Measurements from ENCODE around the gene ELP2. TPM values are rescaled to one million over a fixed set of nuclear protein-coding genes. Genes with fewer than 3 reads are reported as not detected.
"Not testable (repeated sequence)": the region's sequence is repeated elsewhere in the genome, so short reads cannot be mapped to it uniquely, and the experiment has no call there.

Gene ELP2
- total and polyA plus RNA-seq, 4 donors = 31.4 to 257 (median 56.9) TPM

DNA sequence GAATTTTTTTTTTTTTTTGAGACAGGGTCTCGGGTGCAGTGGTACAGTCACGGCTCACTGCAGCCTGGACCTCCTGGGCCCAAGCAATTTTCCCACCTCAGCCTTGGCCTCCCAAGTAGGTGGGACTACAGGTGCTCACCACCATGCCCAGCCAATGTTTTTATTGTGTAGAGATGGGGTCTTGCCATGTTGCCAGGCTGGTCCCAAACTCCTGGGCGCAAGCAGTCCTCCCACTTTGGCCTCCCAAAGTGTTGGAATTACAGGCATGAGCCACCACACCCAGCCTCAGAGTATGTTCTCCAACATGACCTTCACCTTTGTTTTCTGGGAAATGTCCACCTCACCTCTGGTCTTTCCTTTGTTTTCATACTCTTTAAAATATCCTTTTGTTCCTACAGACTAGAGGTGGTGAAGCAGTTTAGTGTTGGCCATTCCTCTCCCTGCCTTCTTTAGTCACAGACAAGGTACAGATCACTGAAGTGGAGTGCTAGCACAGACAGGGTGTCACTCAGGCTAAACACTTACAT, 38.1 kb downstream of the ELP2 start:
- Histone ChIP-seq H3K4me3 (no peak overlapping the region), H3K9ac (ENCODE audit: insufficient read depth in 1 of 2, low read length in 2 of 2) (no peak overlapping the region), H3K27me3 (ENCODE audit: control insufficient read depth in 3 of 3, insufficient read depth in 3 of 3, low read length in 2 of 3) (no peaks in the 10 kb centered on the region), H3K9me3 (ENCODE audit: control insufficient read depth in 4 of 4, insufficient read depth in 3 of 4, low read length in 3 of 4) (no peaks in the 10 kb centered on the region), H3K4me1 (ENCODE audit: control insufficient read depth in 5 of 5, insufficient read depth in 5 of 5, low read length in 5 of 5) (no peaks in the 10 kb centered on the region), H3K27ac (ENCODE audit: low read depth in 1 of 2, low read length in 1 of 2) (no peak overlapping the region), H3K36me3 (ENCODE audit: control insufficient read depth in 4 of 4, insufficient read depth in 4 of 4, low read length in 4 of 4) (peaks cover 23 to 33% (median 32%) of the 10 kb centered on the region in 4 donors)
- 95 to 98% methylated on average over 3 of the region's 3 CpGs for WGBS, 2 donors
- TF ChIP-seq CTCF (IDR thresholded peaks at IDR 0.05; ENCODE audit: control extremely low read depth, extremely low read depth) = no peak
- no peak for ATAC-seq (ENCODE audit: insufficient read depth, low FRiP score)
- DNase-seq = no peak

DNA sequence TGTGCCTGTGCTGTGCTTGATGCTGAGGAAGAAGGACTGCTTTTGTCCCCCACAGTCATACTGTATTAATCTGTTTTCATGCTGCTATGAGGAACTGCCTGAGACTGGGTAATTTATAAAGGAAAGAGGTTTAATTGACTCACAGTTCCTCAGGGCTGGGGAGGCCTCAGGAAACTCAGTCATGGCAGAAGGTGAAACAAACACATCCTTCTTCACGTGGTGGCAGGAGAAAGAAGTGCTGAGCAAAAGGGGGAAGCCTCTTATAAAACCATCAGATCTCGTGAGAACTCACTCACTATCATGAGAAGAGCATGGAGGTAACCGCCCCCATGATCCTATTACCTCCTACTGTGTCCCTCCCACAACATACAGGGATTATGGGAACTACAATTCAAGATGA, 38.6 kb downstream of the ELP2 start:
- not testable (repeated sequence) for DNase-seq; H3K9ac ChIP-seq (ENCODE audit: insufficient read depth in 1 of 2, low read length in 2 of 2); H3K9me3 ChIP-seq (ENCODE audit: control insufficient read depth in 4 of 4, insufficient read depth in 3 of 4, low read length in 3 of 4); H3K27ac ChIP-seq (ENCODE audit: low read depth in 1 of 2, low read length in 1 of 2); H3K4me1 ChIP-seq (ENCODE audit: control insufficient read depth in 5 of 5, insufficient read depth in 5 of 5, low read length in 5 of 5); ATAC-seq (ENCODE audit: insufficient read depth, low FRiP score); H3K27me3 ChIP-seq (ENCODE audit: control insufficient read depth in 3 of 3, insufficient read depth in 3 of 3, low read length in 2 of 3); H3K4me3 ChIP-seq
- WGBS, 2 donors = 78 to 80% methylated on average over 3 of the region's 3 CpGs
- H3K36me3 ChIP-seq (ENCODE audit: control insufficient read depth in 4 of 4, insufficient read depth in 4 of 4, low read length in 4 of 4) = peaks cover 23 to 33% (median 29%) of the 10 kb centered on the region in 4 donors

DNA sequence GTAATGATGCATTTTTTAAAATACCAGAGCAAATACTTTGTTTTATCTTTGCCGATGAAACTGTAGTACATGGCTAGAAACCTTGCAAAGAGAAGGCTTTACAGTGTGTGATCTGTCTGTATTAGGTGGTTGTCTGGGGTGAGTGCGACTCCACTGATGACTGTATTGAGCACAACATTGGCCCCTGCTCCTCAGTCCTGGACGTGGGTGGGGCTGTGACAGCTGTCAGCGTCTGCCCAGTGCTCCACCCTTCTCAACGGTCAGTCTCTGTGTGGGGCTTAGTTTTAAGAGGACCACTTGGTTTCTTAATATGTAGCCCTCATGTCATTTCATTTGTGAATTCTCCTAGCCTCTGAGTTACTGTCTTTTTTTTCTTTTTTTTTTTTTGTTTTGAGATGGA, 40.2 kb downstream of the ELP2 start:
- ATAC-seq (ENCODE audit: insufficient read depth, low FRiP score) (no peak), DNase-seq (no peak)
- H3K27ac ChIP-seq (ENCODE audit: low read depth in 1 of 2, low read length in 1 of 2) = no peak overlapping the region
- H3K9ac ChIP-seq (ENCODE audit: insufficient read depth in 1 of 2, low read length in 2 of 2) = no peak overlapping the region
- H3K9me3 ChIP-seq (ENCODE audit: control insufficient read depth in 4 of 4, insufficient read depth in 3 of 4, low read length in 3 of 4) = no peaks in the 10 kb centered on the region
- no peak for TF ChIP-seq CTCF (IDR thresholded peaks at IDR 0.05; ENCODE audit: control extremely low read depth, extremely low read depth)
- H3K4me3 ChIP-seq = no peak overlapping the region
- peaks cover 23 to 35% (median 28%) of the 10 kb centered on the region in 4 donors for H3K36me3 ChIP-seq (ENCODE audit: control insufficient read depth in 4 of 4, insufficient read depth in 4 of 4, low read length in 4 of 4)
- WGBS, 2 donors = 67 to 86% methylated on average over 5 of the region's 5 CpGs
- no peaks in the 10 kb centered on the region for H3K4me1 ChIP-seq (ENCODE audit: control insufficient read depth in 5 of 5, insufficient read depth in 5 of 5, low read length in 5 of 5)
- H3K27me3 ChIP-seq (ENCODE audit: control insufficient read depth in 3 of 3, insufficient read depth in 3 of 3, low read length in 2 of 3) = no peaks in the 10 kb centered on the region

GRCh38 chr18:36175481-36175880, 45.8 kb downstream of the ELP2 start:
- H3K36me3 ChIP-seq (ENCODE audit: control insufficient read depth in 4 of 4, insufficient read depth in 4 of 4, low read length in 4 of 4) = peaks cover 8 to 27% (median 19%) of the 10 kb centered on the region in 4 donors
- peaks cover 0 to 8% (median 4%) of the 10 kb centered on the region in 5 donors for H3K4me1 ChIP-seq (ENCODE audit: control insufficient read depth in 5 of 5, insufficient read depth in 5 of 5, low read length in 5 of 5)
- no peak for ATAC-seq (ENCODE audit: insufficient read depth, low FRiP score)
- WGBS, 2 donors = 95 to 96% methylated on average over 1 of the region's 1 CpG
- H3K27me3 ChIP-seq (ENCODE audit: control insufficient read depth in 3 of 3, insufficient read depth in 3 of 3, low read length in 2 of 3) = no peaks in the 10 kb centered on the region
- no peak overlapping the region for H3K27ac ChIP-seq (ENCODE audit: low read depth in 1 of 2, low read length in 1 of 2)
- H3K4me3 ChIP-seq = no peak overlapping the region
- no peak for TF ChIP-seq CTCF (IDR thresholded peaks at IDR 0.05; ENCODE audit: control extremely low read depth, extremely low read depth)
- no peak for DNase-seq
- no peaks in the 10 kb centered on the region for H3K9me3 ChIP-seq (ENCODE audit: control insufficient read depth in 4 of 4, insufficient read depth in 3 of 4, low read length in 3 of 4)
- H3K9ac ChIP-seq (ENCODE audit: insufficient read depth in 1 of 2, low read length in 2 of 2) = no peak overlapping the region

All from lung (tissue), 12 donors.